HG02884 (cell line): ENCODE measurements around the gene CDK12.

ENCODE experiments used
- ATAC-seq: cut with Tn5 transposase; IDR thresholded peaks from one replicate; pipeline ENCODE4 v1.9.1; 2021; ENCODE audit warnings: mild to moderate bottlenecking, moderate library complexity; ENCODE audit not compliant: unreplicated experiment

CDK12 gene

DNA sequence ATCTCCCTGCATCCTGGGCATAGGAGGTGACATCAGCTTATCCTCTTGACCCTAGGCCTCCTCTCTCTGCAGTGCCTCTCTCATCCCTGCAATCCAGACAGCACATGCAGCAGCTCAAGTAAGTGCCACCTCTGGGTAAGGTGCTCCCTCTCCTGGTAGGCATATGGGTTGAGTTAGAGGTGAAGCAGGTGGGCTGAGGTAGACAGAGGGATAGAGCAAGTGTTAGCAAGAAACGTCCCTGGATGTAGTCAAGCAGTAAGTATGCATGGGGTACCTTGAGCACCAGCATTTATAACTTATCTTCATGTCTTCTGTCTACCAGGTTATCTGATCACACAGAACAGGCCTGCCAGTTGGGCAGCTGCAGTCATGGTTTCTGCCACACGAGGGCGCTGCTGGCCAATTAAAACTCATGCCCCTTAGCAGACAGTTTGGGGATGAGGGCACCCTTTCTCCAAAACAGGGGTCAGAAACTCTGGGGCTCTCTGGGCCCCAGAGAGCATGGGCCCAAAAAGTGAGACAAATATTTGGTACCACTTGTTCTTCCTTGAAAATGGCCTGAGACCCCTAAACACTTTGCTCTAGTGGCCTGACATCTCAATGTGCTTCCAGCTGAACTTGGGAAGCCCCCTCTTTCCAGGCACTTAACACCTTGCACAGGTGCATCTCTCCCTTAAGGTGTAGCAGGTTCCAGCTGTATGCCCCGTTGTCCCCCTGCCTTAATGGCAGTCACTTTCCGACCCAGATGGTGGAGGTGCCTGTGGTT is 86.6 kb downstream of the CDK12 start:
- ATAC-seq: no peak

DNA sequence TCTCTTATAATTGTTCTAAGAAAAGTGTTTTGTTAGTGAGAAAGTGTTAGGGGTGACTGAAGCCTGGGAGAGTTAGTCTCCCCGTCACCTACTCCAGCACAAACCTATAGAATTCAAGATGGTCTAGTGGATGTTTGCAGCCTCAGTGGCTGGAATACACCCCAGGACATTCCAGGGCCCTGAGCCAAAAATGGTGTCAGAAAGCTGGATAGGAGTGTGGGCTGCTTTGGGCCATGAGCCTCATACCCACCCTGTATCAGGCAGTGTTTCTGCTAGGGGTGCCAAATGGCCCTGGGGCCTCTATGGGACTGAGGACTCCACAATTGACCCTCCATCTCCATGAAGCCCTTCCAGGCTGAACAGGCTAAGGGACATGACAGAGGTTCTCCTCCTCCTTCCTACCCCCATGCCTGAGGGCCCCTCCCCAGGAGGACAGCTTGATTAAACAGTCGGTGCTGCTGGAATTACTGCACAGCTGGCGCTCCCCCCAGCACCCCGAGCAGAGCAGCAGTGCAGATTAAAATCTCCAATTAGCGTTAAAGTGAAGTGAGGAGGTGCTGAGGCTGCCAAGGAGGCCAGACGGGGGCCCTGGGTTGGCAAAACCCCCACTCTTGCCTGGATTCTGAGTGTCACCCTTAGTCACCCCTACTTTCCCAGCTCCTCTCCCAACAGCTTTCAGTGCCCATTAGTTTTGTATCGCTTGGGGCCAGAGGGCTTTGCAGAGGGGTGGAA is 87.4 kb downstream of the CDK12 start:
- no peak for ATAC-seq

DNA sequence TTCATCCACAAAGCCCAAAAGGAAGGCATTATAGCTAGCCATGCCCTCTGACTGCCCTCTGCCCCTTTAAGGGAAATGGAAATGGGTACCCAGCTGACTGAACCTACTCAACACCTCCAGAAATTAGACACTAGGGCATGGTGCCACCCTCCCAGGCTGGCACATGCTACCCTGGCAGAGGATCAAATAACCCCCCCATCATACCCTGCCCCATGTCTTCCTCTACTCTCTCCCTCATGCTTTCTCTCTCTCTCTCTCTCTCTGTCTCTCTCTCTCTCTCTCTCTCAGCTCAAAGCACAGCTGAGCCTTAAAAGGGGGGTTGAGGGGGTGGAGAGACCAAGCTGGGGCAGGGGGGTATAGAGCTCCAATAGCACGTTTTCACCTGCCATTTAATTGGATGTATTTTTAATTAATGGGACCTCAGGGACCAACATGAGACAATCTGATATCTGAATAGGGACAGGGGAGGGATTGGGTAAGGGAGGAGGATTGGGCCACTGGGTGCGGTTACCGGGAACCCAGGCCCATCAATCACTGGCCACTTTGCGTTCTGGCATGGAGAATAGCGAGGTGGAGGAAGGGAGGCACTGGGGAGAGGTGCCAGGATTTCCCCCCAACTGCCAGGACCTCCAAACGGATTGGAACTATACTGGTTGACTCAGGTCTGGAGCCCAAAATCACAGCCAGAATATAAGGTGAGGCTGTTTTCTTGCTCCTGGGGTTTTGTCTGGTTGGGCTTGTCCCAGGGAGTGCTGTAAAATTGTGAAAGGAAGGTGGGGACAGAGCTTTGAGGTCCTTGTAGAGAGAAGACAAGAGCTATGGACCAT is 88.7 kb downstream of the CDK12 start:
- no peak for ATAC-seq

DNA sequence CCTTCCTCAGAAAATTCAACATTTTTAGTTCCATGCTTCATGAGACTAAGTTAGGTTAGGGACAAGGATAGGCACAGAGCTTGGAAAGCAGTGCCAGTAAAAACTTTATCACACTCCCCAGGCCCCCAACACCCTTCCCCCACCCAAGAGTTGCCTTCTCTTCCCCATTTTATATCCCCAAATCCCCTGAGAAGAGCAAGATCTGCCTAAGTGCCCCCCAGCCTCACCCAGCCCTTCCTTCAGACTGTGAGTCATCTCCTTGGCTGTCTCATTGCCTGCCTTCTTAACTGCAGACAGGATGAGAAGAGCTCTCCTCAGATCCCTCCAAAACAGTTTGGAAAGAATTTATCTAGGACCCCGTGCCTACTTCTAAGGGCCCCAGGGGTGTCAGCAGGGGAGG is 90.6 kb downstream of the CDK12 start:
- ATAC-seq: no peak

DNA sequence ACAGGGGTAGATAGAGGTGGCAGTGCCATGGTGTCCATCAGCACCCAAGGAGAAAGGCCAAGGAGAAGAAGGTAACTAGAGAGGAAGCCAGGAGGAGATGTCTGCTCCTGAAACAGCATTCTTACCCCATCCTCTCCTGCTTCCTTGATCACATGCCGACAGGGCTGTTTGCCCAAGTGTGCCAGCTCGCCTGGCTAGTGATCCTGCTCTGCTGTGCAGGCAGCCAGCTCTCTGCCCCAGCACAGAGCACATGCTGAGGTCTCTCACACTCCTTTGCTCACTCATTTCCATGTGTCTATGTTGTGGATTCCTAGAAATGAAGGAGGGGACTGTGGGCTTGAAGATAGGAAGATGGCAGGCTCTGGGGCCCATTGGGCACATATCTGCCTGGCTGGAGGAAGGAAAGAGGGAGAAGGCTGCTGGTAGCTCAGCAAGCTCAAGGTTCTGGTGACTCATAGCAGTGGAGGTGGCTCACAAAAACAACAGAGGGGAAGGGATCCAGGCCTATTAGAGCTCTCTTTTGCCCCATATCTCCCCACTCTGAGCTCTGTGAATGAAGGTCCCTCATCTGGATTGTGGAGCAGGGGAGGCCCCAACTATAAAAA is 92.2 kb downstream of the CDK12 start:
- no peak for ATAC-seq

DNA sequence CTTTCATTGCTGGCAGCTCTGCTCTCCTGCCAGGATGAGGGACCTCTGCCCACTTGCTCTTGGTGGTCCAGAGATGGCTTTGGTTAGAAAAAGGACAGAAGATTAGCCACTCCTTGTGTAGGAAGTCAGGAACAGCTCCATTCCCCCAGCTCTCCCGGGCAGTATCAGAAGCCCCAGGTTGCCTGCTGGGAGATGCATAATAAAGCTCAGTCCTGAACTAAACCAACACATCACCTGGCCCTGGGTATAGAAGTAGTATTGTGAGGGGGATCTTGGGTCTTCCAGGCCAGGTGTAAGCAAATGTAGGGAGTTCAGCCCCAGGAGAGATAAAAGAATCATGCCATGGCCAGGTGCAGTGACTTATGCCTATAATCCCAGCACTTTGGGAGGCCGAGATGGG is 94.1 kb downstream of the CDK12 start:
- ATAC-seq: no peak

DNA sequence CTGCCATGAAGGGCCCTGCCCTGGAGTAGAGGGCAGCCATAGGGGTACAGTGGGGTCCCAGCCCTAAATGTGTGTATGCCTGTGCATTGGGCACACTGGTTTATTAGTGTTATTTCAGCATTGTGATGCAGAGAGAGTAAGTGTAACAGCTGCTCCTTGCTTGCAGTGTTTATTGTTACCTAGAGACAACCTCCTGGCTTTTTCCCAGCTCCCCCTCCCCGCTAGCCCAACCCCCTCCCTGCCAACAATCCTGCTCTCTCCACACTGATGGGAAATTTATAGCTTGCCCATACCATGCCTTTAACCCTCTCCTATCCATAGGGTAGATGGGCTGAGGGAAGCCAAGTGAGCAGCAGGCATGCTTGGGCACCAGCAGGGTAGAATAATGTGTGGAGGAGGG is 95.1 kb downstream of the CDK12 start:
- ATAC-seq: no peak

DNA sequence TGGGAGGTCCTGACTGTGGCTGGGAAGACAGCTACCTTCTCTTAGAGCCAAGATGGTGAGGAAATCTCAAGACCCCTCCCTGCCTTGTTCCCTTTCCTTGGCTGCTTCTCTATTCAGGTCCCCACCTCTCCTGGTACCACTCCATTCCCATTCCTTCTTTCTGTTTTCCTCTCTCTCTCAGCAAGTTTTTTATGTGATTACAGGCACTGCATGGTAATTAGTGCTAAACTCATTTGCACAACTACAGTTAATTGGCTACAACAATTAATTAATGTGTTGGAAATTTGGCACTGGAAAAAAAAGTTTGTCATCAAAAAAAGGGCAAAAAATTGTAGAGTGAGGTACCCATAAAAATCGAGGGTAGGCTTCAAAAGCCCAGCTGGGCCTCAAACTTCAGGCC is 101.1 kb downstream of the CDK12 start:
- no peak for ATAC-seq

DNA sequence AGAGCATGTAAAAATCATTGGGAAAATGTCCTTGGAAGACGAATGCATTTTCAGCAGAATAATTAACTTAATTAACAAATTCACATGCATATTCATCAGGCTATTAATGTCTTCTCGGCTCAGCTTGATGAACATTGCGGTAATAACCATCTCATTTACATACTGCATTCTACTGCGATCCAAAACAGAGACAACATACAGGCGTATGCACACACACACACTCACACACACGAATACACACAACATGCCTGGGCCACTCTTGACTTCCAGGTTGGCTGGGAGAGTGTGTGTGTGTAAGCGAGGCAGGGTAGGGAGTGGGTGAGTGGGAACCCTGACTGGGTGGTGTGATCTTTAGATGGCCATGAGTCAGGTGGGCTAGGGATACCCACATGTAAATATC is 101.7 kb downstream of the CDK12 start:
- ATAC-seq: no peak

DNA sequence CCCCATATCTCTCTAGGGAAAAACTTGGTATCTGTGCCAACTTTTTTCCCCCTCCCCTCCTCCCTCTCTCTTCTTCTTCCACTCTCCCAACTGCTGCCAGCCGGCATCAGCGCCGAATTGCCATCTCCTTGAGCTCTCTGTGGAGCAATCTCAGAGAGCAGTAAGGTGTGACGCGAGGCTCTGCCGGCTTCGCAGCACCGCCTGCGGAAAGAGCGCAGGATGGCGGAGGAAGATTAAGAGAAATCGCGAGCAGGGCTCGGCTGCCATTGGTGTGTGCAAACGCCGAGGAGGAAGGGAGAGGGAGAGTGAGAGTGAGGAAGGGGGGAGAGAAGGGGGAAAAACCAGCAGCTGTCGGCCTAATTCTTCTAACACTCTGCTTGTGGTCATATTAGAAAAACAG is 102.2 kb downstream of the CDK12 start:
- no peak for ATAC-seq

DNA sequence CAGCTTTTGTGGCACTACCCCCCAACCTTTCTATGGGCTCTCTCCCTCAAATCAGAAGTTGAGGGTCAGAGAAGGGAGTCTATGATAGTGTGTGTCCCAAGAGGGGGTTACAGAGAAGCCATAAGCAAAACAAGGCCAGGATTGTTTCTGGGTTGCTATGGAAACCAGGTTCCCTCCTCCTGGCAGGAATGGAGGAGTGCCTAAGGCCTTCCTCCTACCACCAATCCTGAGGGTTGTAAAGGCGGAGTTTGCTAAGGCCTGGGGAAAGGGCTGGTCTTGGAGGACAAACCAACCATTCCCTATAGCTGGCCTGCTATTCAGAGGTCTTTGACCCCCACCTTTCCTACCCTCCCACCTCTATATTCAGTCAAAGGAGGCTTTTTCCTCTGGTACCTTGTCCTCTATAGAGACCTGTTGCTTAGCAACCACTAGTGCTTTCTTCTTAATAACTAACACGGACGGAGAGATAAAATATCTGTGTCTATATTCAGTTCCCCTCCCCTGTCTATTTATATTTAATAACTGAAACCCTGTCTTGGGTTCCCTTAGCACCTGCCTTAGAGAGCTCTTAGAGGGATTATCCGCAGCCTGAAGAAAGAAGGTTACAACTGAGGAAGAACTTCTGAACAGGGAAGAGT is 103.0 kb downstream of the CDK12 start:
- ATAC-seq: no peak

DNA sequence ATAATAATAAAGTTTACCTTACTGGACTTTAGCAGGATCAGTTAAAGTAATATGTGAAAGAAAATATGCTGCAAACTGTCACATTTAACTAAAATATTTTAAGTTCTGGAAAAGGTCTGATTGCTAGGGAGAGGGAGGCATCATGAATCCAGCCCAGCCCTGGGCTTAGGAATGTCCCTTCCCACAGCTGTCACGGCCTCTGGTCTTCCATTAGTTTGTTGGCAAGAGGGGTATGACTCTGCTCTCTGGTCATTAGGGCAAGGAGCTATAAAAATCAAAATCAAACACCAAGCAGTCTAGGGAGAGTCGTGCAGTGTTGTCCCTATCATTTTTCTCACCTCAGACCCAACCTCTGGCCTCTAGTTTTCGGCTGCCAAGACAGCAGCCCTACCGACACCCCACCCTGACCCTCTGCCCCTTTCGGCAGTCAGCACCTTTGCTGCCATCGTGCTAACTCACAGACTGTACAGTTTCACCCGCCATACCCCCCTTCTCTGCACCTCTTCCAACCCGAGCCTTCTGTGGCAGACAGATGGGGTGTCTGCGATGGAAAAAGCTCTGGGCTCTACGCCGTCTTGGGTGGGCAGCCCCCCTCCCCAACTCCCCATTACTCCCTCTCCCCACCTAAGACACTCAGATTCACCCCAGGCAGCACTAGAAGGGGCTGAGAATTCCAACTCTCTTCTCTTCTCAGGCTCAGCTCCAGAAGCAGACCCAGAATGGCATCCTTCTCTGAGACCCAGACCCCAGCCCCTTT is 105.0 kb downstream of the CDK12 start:
- no peak for ATAC-seq

DNA sequence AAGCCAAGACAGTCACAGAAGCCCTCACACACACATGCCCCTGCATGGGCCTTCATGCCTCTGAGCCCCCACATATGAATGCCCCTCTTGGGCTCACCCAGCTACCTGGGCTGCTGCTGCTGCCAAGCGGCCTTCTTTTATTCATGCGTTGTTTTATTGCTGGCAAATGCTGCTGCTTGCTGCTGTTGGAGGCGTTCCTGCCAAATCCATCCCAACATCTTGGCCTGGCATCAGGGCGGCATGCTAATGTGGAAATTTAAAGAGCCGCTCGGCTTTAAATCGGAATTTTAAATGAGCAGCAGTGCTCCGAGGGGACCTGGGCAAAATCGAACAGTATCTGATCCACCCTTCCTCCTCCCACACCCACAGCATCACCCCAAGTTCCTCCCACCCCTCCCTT is 107.4 kb downstream of the CDK12 start:
- no peak for ATAC-seq

DNA sequence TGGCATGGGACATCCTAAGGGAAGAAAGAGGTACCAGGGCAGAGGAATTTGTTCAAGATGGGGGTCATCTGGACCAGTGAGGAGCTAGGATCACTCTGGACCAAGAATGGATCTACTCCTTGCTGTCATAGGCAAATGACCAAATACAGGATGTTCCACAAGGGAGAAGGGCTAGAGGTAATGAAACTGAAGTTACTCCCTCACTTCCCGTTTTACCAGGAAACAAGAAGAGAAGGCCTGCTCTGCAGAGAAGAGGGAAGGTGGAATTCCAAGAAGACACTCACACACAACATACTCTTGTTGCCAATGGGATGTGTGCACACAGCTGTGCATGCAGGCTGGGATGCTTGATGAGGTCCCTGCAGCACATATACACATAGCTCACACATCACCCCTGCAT is 107.8 kb downstream of the CDK12 start:
- no peak for ATAC-seq

DNA sequence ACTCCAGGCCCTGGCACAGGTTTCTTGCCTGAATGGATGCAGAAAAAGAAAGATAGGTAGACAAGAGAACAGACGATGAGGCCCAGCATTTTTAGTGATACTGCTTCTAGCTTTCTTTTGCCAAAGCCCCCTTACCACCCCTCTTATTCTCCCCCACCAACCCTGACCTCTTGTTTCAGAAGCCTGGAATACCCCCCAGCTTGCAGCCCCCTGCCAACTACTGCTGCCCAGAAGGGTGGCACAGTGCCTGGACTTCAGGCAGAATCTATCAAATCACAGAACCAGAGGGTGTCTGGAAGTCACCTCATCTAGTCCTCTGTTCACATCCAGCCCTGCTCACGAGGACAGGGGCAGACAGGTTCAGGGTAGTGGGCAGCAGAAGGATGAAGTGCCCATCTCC is 110.8 kb downstream of the CDK12 start:
- ATAC-seq: no peak

DNA sequence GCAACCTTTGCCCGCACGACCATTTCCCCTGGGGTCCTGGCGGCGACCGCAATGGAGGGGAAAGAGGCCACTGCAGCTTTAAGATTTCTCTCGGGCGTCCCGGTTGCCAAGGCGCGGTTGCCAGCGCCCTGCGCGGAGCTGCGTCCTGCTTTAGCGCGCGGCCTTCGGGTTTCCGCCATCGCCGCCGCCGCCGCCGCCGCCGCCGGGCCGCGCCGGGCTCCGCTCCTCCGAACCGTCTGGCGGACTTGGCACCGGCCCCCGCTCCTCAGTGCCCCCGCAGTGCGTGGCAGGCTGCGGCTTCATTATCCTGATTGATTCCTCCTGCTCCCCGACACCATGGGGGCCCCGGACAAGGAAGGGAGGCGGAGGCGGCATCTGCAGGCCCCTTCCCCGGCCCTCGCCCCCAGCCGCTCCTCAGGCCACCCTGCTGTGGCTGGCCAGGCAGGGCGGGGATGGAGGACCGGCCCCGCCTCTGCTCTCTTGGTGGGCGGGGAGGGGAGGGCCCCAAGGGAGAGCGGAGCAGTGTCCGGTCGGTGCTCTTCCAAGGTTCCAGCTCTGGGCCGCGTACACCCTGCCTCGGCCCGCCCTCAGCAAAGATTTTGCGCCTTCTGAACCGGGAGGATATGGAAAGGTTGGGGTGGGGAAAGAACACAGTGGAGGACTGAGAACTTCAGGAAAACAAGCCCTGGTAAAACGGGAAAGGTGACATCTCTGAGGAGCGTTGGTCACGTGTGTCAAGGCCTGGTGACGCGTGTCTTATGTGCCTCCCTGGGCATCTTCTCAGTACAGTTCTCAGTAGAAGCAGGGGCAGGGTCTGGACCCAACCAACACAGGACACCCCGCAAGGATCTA is 112.4 kb downstream of the CDK12 start:
- ATAC-seq: no peak

DNA sequence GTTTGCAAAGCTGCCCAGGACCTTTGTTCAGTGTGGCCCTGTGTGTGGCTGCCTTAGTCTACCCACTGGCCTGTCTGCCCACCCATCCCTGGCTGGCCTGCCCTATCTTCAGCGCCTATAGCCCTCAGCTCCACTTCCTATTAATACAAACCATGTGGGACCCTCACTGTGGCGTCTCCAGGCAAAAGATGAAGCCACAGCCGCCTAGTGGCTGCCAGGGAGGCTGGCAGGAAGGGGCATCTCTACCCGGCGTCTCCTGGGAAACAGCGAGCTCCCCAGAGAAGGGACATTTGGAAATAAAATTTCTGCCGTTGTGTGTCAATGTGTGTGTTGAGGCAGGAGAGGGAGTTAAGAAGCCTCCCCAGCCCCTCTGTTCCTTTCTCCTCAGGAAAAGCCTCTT is 114.9 kb downstream of the CDK12 start:
- no peak for ATAC-seq

DNA sequence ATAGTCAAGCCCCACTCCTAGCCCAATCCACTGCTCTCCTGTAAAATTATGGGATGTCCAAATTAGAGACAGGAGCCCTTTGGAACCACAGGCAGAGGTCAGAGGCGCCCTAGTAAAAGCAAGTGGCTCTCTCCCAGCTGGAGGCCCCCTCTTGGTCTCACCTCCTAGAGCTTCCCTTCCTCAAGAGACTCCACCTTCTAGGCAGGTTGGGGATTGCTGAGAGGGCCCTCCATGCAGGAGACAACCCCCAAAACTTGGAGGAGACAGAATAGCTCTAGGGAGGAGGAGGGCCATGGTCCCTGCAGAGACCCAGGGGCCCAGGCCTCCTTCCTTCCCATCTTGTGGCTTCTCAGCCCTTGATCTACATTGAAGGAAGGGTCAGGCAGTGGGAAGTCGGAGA is 117.0 kb downstream of the CDK12 start:
- ATAC-seq: no peak
